ENCODE measurements around the gene ABCB10. TPM values are rescaled to one million over a fixed set of nuclear protein-coding genes. Genes with fewer than 3 reads are reported as not detected.

ABCB10 gene
- total RNA-seq, 1 donor from 2014 or later, result 20.2 TPM

DNA sequence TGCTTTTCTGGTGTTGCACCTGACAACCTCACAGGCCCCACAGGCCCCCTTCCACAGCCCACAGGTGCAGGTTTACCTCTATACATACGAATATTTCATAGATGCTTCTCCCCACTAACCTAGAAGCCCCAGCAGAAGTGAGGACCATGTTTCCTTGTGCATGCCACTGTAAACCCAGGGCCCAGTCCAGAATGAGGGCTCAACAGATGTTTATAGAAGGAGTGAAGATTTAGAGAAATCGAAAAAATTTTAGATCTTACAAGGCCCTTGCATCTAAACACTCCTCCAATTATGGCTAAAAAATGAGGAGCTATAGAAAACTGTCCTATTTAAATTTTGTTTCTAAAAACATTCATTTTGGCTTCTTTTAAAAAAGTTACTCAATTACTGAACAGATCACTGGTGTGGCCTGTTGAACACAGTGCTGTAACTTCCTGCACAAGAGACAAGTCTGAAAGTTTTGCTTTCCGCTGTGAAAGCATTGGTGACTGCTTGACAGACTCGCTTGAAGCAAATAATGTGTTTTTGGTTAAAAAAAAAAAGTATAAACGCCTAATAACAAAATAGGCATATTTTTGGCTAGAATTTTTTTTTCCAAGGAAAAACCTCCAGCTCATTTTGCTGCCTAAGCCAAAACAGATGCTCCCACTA lies 1.2 kb downstream of the ABCB10 start:
- TF ChIP-seq CTCF (IDR thresholded peaks at IDR 0.05), result no peak
- peaks cover 40% of the 10 kb centered on the region for H3K4me1 Mint-ChIP-seq (ENCODE audit: unreplicated experiment)

DNA sequence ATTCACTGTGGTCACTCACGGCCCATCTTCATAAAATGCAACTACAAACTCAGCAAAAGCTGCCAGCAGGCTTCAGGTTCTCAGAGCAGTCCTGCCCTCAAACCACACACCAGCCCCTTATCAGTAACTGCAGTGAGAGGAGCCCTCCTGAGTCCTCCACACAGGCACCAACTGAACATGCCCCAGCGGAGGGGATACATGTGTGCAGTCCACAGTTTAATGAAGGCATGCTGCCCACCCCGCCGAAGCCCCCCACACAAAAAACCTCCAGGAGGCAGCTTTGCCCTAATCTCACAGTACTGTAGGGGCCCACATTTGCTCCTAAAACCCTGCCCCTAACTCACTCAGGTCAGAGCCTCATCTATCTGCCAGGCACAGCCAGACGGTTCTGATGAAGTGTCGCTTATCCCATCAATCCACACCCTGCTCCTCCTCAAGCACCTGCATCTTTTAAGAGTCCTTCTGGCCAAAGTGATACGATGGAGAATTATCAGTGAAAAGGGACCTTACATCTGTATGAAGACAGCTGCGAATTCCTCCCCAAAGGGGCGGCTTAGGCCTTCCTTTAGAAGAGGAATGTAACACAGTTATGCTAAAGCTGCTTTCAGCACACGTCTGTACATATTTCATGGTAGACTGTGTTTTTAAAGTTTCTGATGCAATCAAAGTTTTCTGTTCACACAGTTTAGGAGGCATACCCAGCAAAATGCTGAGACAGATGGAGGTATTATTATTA lies 3.5 kb downstream of the ABCB10 start:
- Mint-ChIP-seq H3K27ac (ENCODE audit: unreplicated experiment) (peak overlapping the region; percentile 79), H3K36me3 (ENCODE audit: unreplicated experiment) (peaks cover 6% of the 10 kb centered on the region), H3K27me3 (ENCODE audit: unreplicated experiment) (no peaks in the 10 kb centered on the region), H3K4me3 (ENCODE audit: unreplicated experiment) (peak overlapping the region; percentile 44), H3K9me3 (ENCODE audit: unreplicated experiment) (no peaks in the 10 kb centered on the region), H3K4me1 (ENCODE audit: unreplicated experiment) (peaks cover 40% of the 10 kb centered on the region)
- TF ChIP-seq CTCF (IDR thresholded peaks at IDR 0.05), result no peak
- no peak for DNase-seq (ENCODE audit: extremely low spot score, unreplicated experiment)

More for the DNA sequence above, 1.2 kb downstream of the ABCB10 start:
- Mint-ChIP-seq H3K27me3 (ENCODE audit: unreplicated experiment) (no peaks in the 10 kb centered on the region), H3K36me3 (ENCODE audit: unreplicated experiment) (peaks cover 6% of the 10 kb centered on the region), H3K4me3 (ENCODE audit: unreplicated experiment) (peak overlapping the region; percentile 83), H3K9me3 (ENCODE audit: unreplicated experiment) (no peaks in the 10 kb centered on the region), H3K27ac (ENCODE audit: unreplicated experiment) (peak overlapping the region; percentile 80)
- DNase-seq (ENCODE audit: extremely low spot score, unreplicated experiment), result peak; percentile 25

DNA sequence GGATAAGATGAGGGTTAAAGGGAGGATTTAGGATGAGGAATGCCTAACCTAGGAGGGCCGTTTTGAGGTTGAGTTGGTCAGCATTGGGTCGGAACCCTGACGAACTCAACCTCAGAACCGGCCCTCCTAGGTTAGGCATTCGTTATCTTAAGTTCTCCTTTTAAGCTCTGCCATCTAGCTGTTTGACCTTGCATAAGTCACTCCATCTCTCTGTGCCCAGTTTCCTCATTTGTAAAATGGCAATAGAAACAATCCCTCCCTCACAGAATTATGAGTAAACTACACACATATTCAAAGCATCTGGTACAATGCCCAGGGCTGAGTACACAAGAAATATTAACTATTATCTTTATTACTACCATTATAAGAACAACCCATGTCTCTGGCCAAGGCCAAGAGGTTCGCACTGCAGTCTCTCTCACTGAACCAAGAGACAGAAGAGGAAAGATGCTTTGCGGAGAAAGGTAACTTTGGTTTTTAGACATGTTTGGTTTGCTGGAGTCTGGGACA lies 4.8 kb downstream of the ABCB10 start:
- no peak for DNase-seq (ENCODE audit: extremely low spot score, unreplicated experiment)
- no peaks in the 10 kb centered on the region for H3K27me3 Mint-ChIP-seq (ENCODE audit: unreplicated experiment)
- TF ChIP-seq CTCF (IDR thresholded peaks at IDR 0.05), result no peak
- no peaks in the 10 kb centered on the region for H3K9me3 Mint-ChIP-seq (ENCODE audit: unreplicated experiment)
- H3K36me3 Mint-ChIP-seq (ENCODE audit: unreplicated experiment), result peaks cover 10% of the 10 kb centered on the region
- peaks cover 32% of the 10 kb centered on the region for H3K4me1 Mint-ChIP-seq (ENCODE audit: unreplicated experiment)
- peak overlapping the region; percentile 21 for H3K27ac Mint-ChIP-seq (ENCODE audit: unreplicated experiment)
- no peak overlapping the region for H3K4me3 Mint-ChIP-seq (ENCODE audit: unreplicated experiment)

DNA sequence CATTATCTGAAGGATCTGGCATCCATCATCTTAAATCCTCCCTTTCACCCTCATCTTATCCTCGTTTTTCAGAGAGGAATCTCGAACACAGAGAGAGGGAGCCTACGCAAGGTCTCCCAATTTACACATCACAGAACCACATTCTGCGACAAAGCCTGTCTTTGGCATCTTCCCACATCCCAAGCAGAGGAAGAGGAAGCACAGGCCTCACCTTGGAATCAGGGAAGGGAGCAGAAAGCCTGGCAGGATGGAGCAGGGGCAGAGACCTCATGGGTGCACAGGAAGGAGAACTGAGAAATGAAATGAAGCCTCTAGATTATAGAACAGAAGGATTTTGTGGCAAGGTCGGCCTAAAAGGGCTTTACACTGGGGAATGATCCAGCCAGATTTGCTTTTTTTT lies 5.8 kb downstream of the ABCB10 start:
- no peak for DNase-seq (ENCODE audit: extremely low spot score, unreplicated experiment)
- Mint-ChIP-seq H3K36me3 (ENCODE audit: unreplicated experiment) (peaks cover 10% of the 10 kb centered on the region), H3K4me1 (ENCODE audit: unreplicated experiment) (peaks cover 32% of the 10 kb centered on the region), H3K4me3 (ENCODE audit: unreplicated experiment) (no peak overlapping the region), H3K9me3 (ENCODE audit: unreplicated experiment) (no peaks in the 10 kb centered on the region), H3K27ac (ENCODE audit: unreplicated experiment) (no peak overlapping the region), H3K27me3 (ENCODE audit: unreplicated experiment) (no peaks in the 10 kb centered on the region)
- TF ChIP-seq CTCF (IDR thresholded peaks at IDR 0.05), result no peak
